Keratinocyte (primary cell): ENCODE measurements around the gene CENPV. TPM values are rescaled to one million over a fixed set of nuclear protein-coding genes. Genes with fewer than 3 reads are reported as not detected.

Experiments used
- DNase-seq: peaks from one replicate; pipeline ENCODE4 v3.0.0-alpha.2; 2011; ENCODE audit warnings: low read depth, missing footprints, low spot score
- FAIRE-seq: peaks from 2 replicates; lab custom pipeline; 2011; peaks lifted over from hg19 to GRCh38; lab: Jason Lieb, UNC
- H2AFZ ChIP-seq: 2 replicates; pipeline ENCODE4 v1.6.0; 2012; ENCODE audit warnings: low read length, control low read depth, inconsistent platforms; ENCODE audit not compliant: control insufficient read depth
- H3K27ac ChIP-seq: 2 replicates; pipeline ENCODE4 v1.5.1; 2011; ENCODE audit warnings: low read length; ENCODE audit not compliant: control insufficient read depth, insufficient read depth
- H3K27me3 ChIP-seq: 3 replicates; pipeline ENCODE4 v1.6.0; 2011; ENCODE audit warnings: low read length; ENCODE audit not compliant: control insufficient read depth, insufficient read depth; ENCODE audit errors: extremely low read depth
- H3K36me3 ChIP-seq, 2 experiments: 2 replicates in 1 of 2; 3 replicates in 1 of 2; pipeline ENCODE4 v1.5.1; 2011; ENCODE audit warnings: low read length in 2 of 2, mild to moderate bottlenecking in 1 of 2; ENCODE audit not compliant: control insufficient read depth in 2 of 2, insufficient read depth in 2 of 2; ENCODE audit errors: extremely low read depth in 1 of 2
- H3K4me1 ChIP-seq: 3 replicates; pipeline ENCODE4 v1.5.1; 2011; ENCODE audit warnings: low read length; ENCODE audit not compliant: control insufficient read depth, insufficient read depth; ENCODE audit errors: extremely low read depth
- H3K4me2 ChIP-seq: 3 replicates; pipeline ENCODE4 v1.6.0; 2011; ENCODE audit warnings: low read depth, low read length; ENCODE audit not compliant: control insufficient read depth, insufficient read depth; ENCODE audit errors: extremely low read depth
- H3K4me3 ChIP-seq, 3 experiments: fragments of 200-600 bp in 1 of 3; sonication (generic) in 1 of 3; 2 replicates in 2 of 3; 3 replicates in 1 of 3; pipeline ENCODE4 v1.5.1; 2011 to 2016; ENCODE audit warnings: low read length in 3 of 3, mild to moderate bottlenecking in 3 of 3, control low read depth in 2 of 3, inconsistent platforms in 1 of 3, low read depth in 1 of 3, mixed read lengths in 1 of 3, mixed run types in 1 of 3, moderate library complexity in 1 of 3; ENCODE audit not compliant: control insufficient read depth in 2 of 3, insufficient read depth in 2 of 3; ENCODE audit errors: extremely low read depth in 1 of 3
- H3K79me2 ChIP-seq: 2 replicates; pipeline ENCODE4 v1.6.0; 2012; ENCODE audit warnings: low read length; ENCODE audit not compliant: control insufficient read depth, insufficient read depth
- H3K9ac ChIP-seq: 3 replicates; pipeline ENCODE4 v1.6.0; 2011; ENCODE audit warnings: low read length; ENCODE audit not compliant: control insufficient read depth, insufficient read depth; ENCODE audit errors: extremely low read depth
- H3K9me1 ChIP-seq: 3 replicates; pipeline ENCODE4 v1.6.0; 2011; ENCODE audit warnings: low read length; ENCODE audit not compliant: control insufficient read depth, insufficient read depth; ENCODE audit errors: extremely low read depth
- H3K9me3 ChIP-seq: 2 replicates; pipeline ENCODE4 v1.5.1; 2012; ENCODE audit warnings: low read depth, low read length; ENCODE audit not compliant: control insufficient read depth
- H4K20me1 ChIP-seq: 3 replicates; pipeline ENCODE4 v1.6.0; 2011; ENCODE audit warnings: low read length; ENCODE audit not compliant: control insufficient read depth, insufficient read depth; ENCODE audit errors: extremely low read depth
- CTCF ChIP-seq, 3 experiments: IDR thresholded peaks in 1 of 3; conservative IDR thresholded peaks in 1 of 3; optimal IDR thresholded peaks in 1 of 3; 2 replicates in 2 of 3; 3 replicates in 1 of 3; pipeline versions ENCODE3 to v1.5.1; 2011; ENCODE audit warnings: low read length in 3 of 3, mild to moderate bottlenecking in 3 of 3, moderate library complexity in 2 of 3, control low read depth in 1 of 3, inconsistent platforms in 1 of 3; ENCODE audit not compliant: insufficient read depth in 2 of 3; ENCODE audit errors: extremely low read depth in 1 of 3
- EZH2 ChIP-seq: IDR thresholded peaks from one replicate; pipeline ENCODE4 v1.6.1; 2012; ENCODE audit warnings: inconsistent platforms, mild to moderate bottlenecking, low read length, moderate library complexity
- dilution Hi-C: fragments of 300-500 bp; cut with MboI; formaldehyde crosslinking; loops from one replicate; pipeline ENCODE4 v1.7.0; 2020; ENCODE audit warnings: low sequenced_read_pairs; ENCODE audit not compliant: extremely low pct_ligation_motif_present
- polyA plus RNA-seq, 5 experiments: library from polyadenylated mRNA; depleted of rRNA in 3 of 5; stranded (reverse) in 3 of 5; stranded (forward) in 1 of 5; unstranded in 1 of 5; fragments of >200 nt; gene quantifications; 1 replicate in 1 of 5; 2 replicates in 3 of 5; 3 replicates in 1 of 5; pipeline versions ENCODE4 v1.2.1 to v1.2.3, GENCODE V29; 2011 to 2012; ENCODE audit warnings: missing spikeins in 2 of 5, low read depth in 1 of 5, low replicate concordance in 1 of 5

The CENPV gene
- polyA plus RNA-seq, 1 donor (not counting 4 experiments of a cell fraction or from before 2014, with no cell fraction given) = 1.5 TPM

GRCh38 chr17:16383216-16383615, 29.9 kb upstream of the CENPV start:
- no peak for FAIRE-seq
- no peak overlapping the region for H3K4me3 ChIP-seq
- no peak overlapping the region for H3K27ac ChIP-seq
- peaks cover 15% of the 10 kb centered on the region for H4K20me1 ChIP-seq
- TF ChIP-seq EZH2 (no peak), CTCF (optimal IDR thresholded peaks at IDR 0.05 in 1 of 3, IDR thresholded peaks at IDR 0.05 in 1 of 3, conservative IDR thresholded peaks at IDR 0.05 in 1 of 3; ENCODE audit: extremely low read depth in 1 of 3, insufficient read depth in 2 of 3, low read length in 3 of 3) (no peak)
- no peak overlapping the region for H3K9ac ChIP-seq
- H2AFZ ChIP-seq = no peak overlapping the region
- H3K4me2 ChIP-seq = no peak overlapping the region
- dilution Hi-C loops = no loop called here
- no peaks in the 10 kb centered on the region for H3K9me3 ChIP-seq
- no peaks in the 10 kb centered on the region for H3K9me1 ChIP-seq
- peaks cover 21% of the 10 kb centered on the region for H3K4me1 ChIP-seq
- peaks cover 19% of the 10 kb centered on the region for H3K79me2 ChIP-seq
- DNase-seq = no peak
- H3K36me3 ChIP-seq = peaks cover 2 to 6% of the 10 kb centered on the region in 2 experiments
- no peaks in the 10 kb centered on the region for H3K27me3 ChIP-seq

GRCh38 chr17:16381496-16381820, 28.2 kb upstream of the CENPV start:
- Histone ChIP-seq H3K9me1 (no peaks in the 10 kb centered on the region), H3K9ac (peak overlapping the region; percentile 94), H3K4me1 (peaks cover 21% of the 10 kb centered on the region), H3K4me3 (peak overlapping the region; percentile 61 to 98 (median 95)), H3K9me3 (no peaks in the 10 kb centered on the region), H4K20me1 (peaks cover 15% of the 10 kb centered on the region), H3K79me2 (peaks cover 19% of the 10 kb centered on the region), H3K36me3 (peaks cover 2 to 6% of the 10 kb centered on the region in 2 experiments), H2AFZ (no peak overlapping the region), H3K4me2 (peak overlapping the region; percentile 94), H3K27me3 (no peaks in the 10 kb centered on the region), H3K27ac (peak overlapping the region; percentile 99)
- dilution Hi-C loops = no loop called here
- no peak for TF ChIP-seq EZH2
- no peak for TF ChIP-seq CTCF (optimal IDR thresholded peaks at IDR 0.05 in 1 of 3, IDR thresholded peaks at IDR 0.05 in 1 of 3, conservative IDR thresholded peaks at IDR 0.05 in 1 of 3; ENCODE audit: extremely low read depth in 1 of 3, insufficient read depth in 2 of 3, low read length in 3 of 3)
- FAIRE-seq (no peak), DNase-seq (no peak)
